Mesendoderm (in vitro differentiated cells): ENCODE data around the gene SVOPL.

Source experiments
- DNase-seq: peaks from one replicate; pipeline ENCODE4 v3.0.0; 2013
- H2AK5ac ChIP-seq: 2 replicates; pipeline ENCODE4 v1.6.1; 2013; ENCODE audit warnings: low read length, inconsistent platforms
- H2BK120ac ChIP-seq: 2 replicates; pipeline ENCODE4 v1.6.1; 2013; ENCODE audit warnings: low read depth, mild to moderate bottlenecking, low read length, moderate library complexity, mixed read lengths
- H2BK15ac ChIP-seq: replicated peaks from 2 replicates; pipeline ENCODE4 v1.6.1; 2013; ENCODE audit warnings: low read depth, mild to moderate bottlenecking, moderate library complexity
- H2BK5ac ChIP-seq: 2 replicates; pipeline ENCODE4 v1.6.1; 2013; ENCODE audit warnings: low read length, inconsistent platforms
- H3K18ac ChIP-seq: 2 replicates; pipeline ENCODE4 v1.6.1; 2013; ENCODE audit warnings: mild to moderate bottlenecking, low read length, mixed read lengths
- H3K23ac ChIP-seq: one replicate; pipeline ENCODE4 v1.6.1; 2013; ENCODE audit warnings: low read length
- H3K27ac ChIP-seq: 2 replicates; pipeline ENCODE4 v1.5.1; 2013; ENCODE audit warnings: low read depth, mild to moderate bottlenecking, inconsistent platforms, low read length, moderate library complexity
- H3K27me3 ChIP-seq: 2 replicates; pipeline ENCODE4 v1.6.1; 2013; ENCODE audit warnings: low read length, control low read depth, mild to moderate bottlenecking, inconsistent platforms; ENCODE audit not compliant: insufficient read depth, poor library complexity
- H3K36me3 ChIP-seq: 2 replicates; pipeline ENCODE4 v1.6.1; 2013; ENCODE audit warnings: low read length, inconsistent platforms; ENCODE audit not compliant: control insufficient read depth, insufficient read depth
- H3K4ac ChIP-seq: one replicate; pipeline ENCODE4 v1.6.1; 2013; ENCODE audit warnings: low read depth, mild to moderate bottlenecking, low read length, moderate library complexity
- H3K4me1 ChIP-seq: 2 replicates; pipeline ENCODE4 v1.6.1; 2013; ENCODE audit warnings: low read depth, low read length, inconsistent platforms; ENCODE audit not compliant: control insufficient read depth
- H3K4me2 ChIP-seq: 2 replicates; pipeline ENCODE4 v1.6.1; 2013; ENCODE audit warnings: low read length
- H3K4me3 ChIP-seq: 2 replicates; pipeline ENCODE4 v1.5.1; 2013; ENCODE audit warnings: mild to moderate bottlenecking, low read length
- H3K56ac ChIP-seq: one replicate; pipeline ENCODE4 v1.6.1; 2013; ENCODE audit warnings: low read length
- H3K79me1 ChIP-seq: 2 replicates; pipeline ENCODE4 v1.6.1; 2013; ENCODE audit warnings: low read length, inconsistent platforms
- H3K79me2 ChIP-seq: 2 replicates; pipeline ENCODE4 v1.6.1; 2013; ENCODE audit warnings: mild to moderate bottlenecking, low read length; ENCODE audit not compliant: control insufficient read depth, insufficient read depth
- H3K9ac ChIP-seq: 2 replicates; pipeline ENCODE4 v1.6.1; 2013; ENCODE audit warnings: low read length, inconsistent platforms
- H4K5ac ChIP-seq: one replicate; pipeline ENCODE4 v1.6.1; 2013; ENCODE audit warnings: low read length
- H4K8ac ChIP-seq: one replicate; pipeline ENCODE4 v1.6.1; 2013; ENCODE audit warnings: low read depth, mild to moderate bottlenecking, control low read depth, low read length, moderate library complexity
- WGBS: extraction: QIAGEN DNeasy Blood & Tissue Kit; methylation state at CpG from one replicate; pipeline ENCODE4 v1.1.7; 2013; ENCODE audit warnings: low lambda C conversion rate, missing lambda C conversion rate; ENCODE audit not compliant: insufficient coverage; ENCODE audit errors: extremely low coverage; 5-methylcytosine and 5-hydroxymethylcytosine counted together

The SVOPL gene

DNA sequence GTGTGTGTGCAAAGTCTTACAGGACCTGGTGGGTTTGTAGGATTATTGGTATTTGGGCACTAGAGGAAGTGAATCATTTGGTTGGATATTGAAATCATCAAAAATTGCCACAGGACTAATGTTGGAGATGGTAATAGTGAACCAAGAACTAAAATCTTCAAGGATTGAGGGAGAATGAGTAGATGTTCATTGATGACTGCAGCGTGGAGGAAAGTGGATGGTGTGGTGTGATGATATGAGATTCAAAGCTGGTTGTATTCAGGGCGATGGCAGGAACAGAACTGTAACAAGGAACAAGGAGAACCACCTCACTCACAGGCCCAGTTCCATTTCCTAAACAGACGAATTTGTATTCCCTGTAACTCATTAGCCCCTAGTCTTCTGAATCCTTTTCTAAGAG lies 150.8 kb downstream of the SVOPL start:
- H3K18ac ChIP-seq = no peak overlapping the region
- DNase-seq = no peak
- no peak overlapping the region for H3K9ac ChIP-seq
- H3K23ac ChIP-seq = no peak overlapping the region
- no peak overlapping the region for H4K8ac ChIP-seq
- peaks cover 2% of the 10 kb centered on the region for H3K79me2 ChIP-seq
- no peaks in the 10 kb centered on the region for H3K27me3 ChIP-seq
- H2AK5ac ChIP-seq = no peak overlapping the region
- H3K36me3 ChIP-seq = peaks cover 9% of the 10 kb centered on the region
- no peak overlapping the region for H3K4me2 ChIP-seq
- H2BK5ac ChIP-seq = no peak overlapping the region
- no peak overlapping the region for H3K4me3 ChIP-seq
- no peak overlapping the region for H3K4ac ChIP-seq
- H4K5ac ChIP-seq = no peak overlapping the region
- H2BK15ac ChIP-seq = no peak overlapping the region
- no peak overlapping the region for H3K27ac ChIP-seq
- peaks cover 7% of the 10 kb centered on the region for H3K79me1 ChIP-seq
- no peak overlapping the region for H3K56ac ChIP-seq
- no peaks in the 10 kb centered on the region for H3K4me1 ChIP-seq
- no peak overlapping the region for H2BK120ac ChIP-seq
- whole genome bisulfite sequencing = no CpG with 5 or more reads among the region's 3 CpGs

DNA sequence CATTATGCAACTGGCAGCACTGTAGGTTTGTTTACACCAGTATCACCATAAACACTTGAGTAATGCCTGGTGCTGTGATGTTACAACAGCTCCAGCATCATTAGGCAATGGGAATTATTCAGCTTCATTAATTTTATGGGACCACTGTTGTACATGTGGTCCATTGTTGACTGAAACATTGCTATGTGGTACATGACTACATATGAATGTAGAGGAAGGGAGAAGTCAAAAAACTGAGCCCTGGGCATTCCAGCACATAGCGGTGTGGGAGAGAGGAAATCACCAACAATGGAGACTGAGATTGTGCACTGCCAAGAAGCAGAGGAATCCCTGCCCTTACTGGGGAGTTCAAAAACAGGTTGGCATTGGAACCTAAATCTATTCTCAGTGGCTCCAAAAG lies 152.1 kb downstream of the SVOPL start:
- Histone ChIP-seq H3K4me1 (no peaks in the 10 kb centered on the region), H3K27me3 (no peaks in the 10 kb centered on the region), H2AK5ac (no peak overlapping the region), H3K36me3 (peaks cover 7% of the 10 kb centered on the region), H3K79me1 (peaks cover 7% of the 10 kb centered on the region), H3K4me2 (no peak overlapping the region), H2BK120ac (no peak overlapping the region), H3K56ac (no peak overlapping the region), H3K27ac (no peak overlapping the region), H3K18ac (no peak overlapping the region), H3K23ac (no peak overlapping the region), H4K8ac (no peak overlapping the region), H2BK5ac (no peak overlapping the region), H3K79me2 (peaks cover 4% of the 10 kb centered on the region), H2BK15ac (no peak overlapping the region), H3K9ac (no peak overlapping the region), H4K5ac (no peak overlapping the region), H3K4me3 (no peak overlapping the region), H3K4ac (no peak overlapping the region)
- whole genome bisulfite sequencing = no CpG with 5 or more reads among the region's 1 CpG
- no peak for DNase-seq

GRCh38 chr7:138546829-138547228 lies 154.3 kb downstream of the SVOPL start:
- H2BK15ac ChIP-seq = no peak overlapping the region
- no peak overlapping the region for H3K23ac ChIP-seq
- H3K18ac ChIP-seq = no peak overlapping the region
- no peak overlapping the region for H3K4ac ChIP-seq
- no CpG with 5 or more reads among the region's 2 CpGs for WGBS
- H3K4me3 ChIP-seq = no peak overlapping the region
- no peak overlapping the region for H2BK120ac ChIP-seq
- H3K56ac ChIP-seq = no peak overlapping the region
- H2BK5ac ChIP-seq = no peak overlapping the region
- H3K79me2 ChIP-seq = peaks cover 6% of the 10 kb centered on the region
- H3K4me2 ChIP-seq = no peak overlapping the region
- H3K4me1 ChIP-seq = no peaks in the 10 kb centered on the region
- no peak overlapping the region for H4K5ac ChIP-seq
- H3K27ac ChIP-seq = no peak overlapping the region
- H2AK5ac ChIP-seq = no peak overlapping the region
- peaks cover 6% of the 10 kb centered on the region for H3K36me3 ChIP-seq
- H3K27me3 ChIP-seq = no peaks in the 10 kb centered on the region
- H3K9ac ChIP-seq = no peak overlapping the region
- no peak for DNase-seq
- no peak overlapping the region for H4K8ac ChIP-seq
- peaks cover 9% of the 10 kb centered on the region for H3K79me1 ChIP-seq

GRCh38 chr7:138546064-138546619 lies 155.0 kb downstream of the SVOPL start:
- H2BK15ac ChIP-seq = no peak overlapping the region
- no peak overlapping the region for H3K56ac ChIP-seq
- WGBS = no CpG with 5 or more reads among the region's 5 CpGs

GRCh38 chr7:138545123-138545522 lies 156.0 kb downstream of the SVOPL start:
- DNase-seq = no peak
- Histone ChIP-seq H3K9ac (no peak overlapping the region), H3K4me1 (no peaks in the 10 kb centered on the region), H3K36me3 (peaks cover 2% of the 10 kb centered on the region), H3K23ac (no peak overlapping the region), H3K4me3 (no peak overlapping the region), H3K18ac (no peak overlapping the region), H2BK5ac (no peak overlapping the region), H4K8ac (no peak overlapping the region), H3K79me1 (peaks cover 9% of the 10 kb centered on the region), H2BK120ac (no peak overlapping the region), H3K56ac (no peak overlapping the region), H3K4me2 (no peak overlapping the region), H3K4ac (no peak overlapping the region), H4K5ac (no peak overlapping the region), H2BK15ac (no peak overlapping the region), H3K27me3 (no peaks in the 10 kb centered on the region), H2AK5ac (no peak overlapping the region), H3K79me2 (peaks cover 6% of the 10 kb centered on the region), H3K27ac (no peak overlapping the region)
- 100% methylated on average over 2 of the region's 6 CpGs for WGBS

More at GRCh38 chr7:138546064-138546619, 155.0 kb downstream of the SVOPL start:
- no peak overlapping the region for H3K4me3 ChIP-seq
- no peaks in the 10 kb centered on the region for H3K4me1 ChIP-seq
- no peak overlapping the region for H2BK5ac ChIP-seq
- H3K18ac ChIP-seq = no peak overlapping the region
- no peak for DNase-seq
- H3K27ac ChIP-seq = no peak overlapping the region
- no peak overlapping the region for H3K9ac ChIP-seq
- no peak overlapping the region for H4K8ac ChIP-seq
- H3K79me2 ChIP-seq = peaks cover 6% of the 10 kb centered on the region
- H3K4me2 ChIP-seq = no peak overlapping the region
- H3K36me3 ChIP-seq = peaks cover 4% of the 10 kb centered on the region
- no peak overlapping the region for H3K23ac ChIP-seq
- no peak overlapping the region for H2BK120ac ChIP-seq
- H3K4ac ChIP-seq = no peak overlapping the region
- no peak overlapping the region for H2AK5ac ChIP-seq
- H3K79me1 ChIP-seq = peaks cover 9% of the 10 kb centered on the region
- no peaks in the 10 kb centered on the region for H3K27me3 ChIP-seq
- H4K5ac ChIP-seq = no peak overlapping the region
